Transverse colon (tissue), 3 donors: ENCODE results near the gene PLA2G4E.

Experiments used
- CTCF ChIP-seq, 5 experiments: fragments of 200-600 bp in 3 of 5; fragments of 450-650 bp in 2 of 5; sonication (generic) in 3 of 5; IDR thresholded peaks; 1 replicate in 2 of 5; 2 replicates in 3 of 5; pipeline ENCODE4 v1.5.1; 2016 to 2017; ENCODE audit warnings: antibody characterized with exemption in 5 of 5, inconsistent platforms in 3 of 5, mild to moderate bottlenecking in 2 of 5, moderate library complexity in 1 of 5
- POLR2A ChIP-seq: fragments of 450-650 bp; IDR thresholded peaks from one replicate; pipeline ENCODE4 v1.6.1; 2016; ENCODE audit warnings: antibody characterized with exemption, mild to moderate bottlenecking, moderate library complexity

DNA sequence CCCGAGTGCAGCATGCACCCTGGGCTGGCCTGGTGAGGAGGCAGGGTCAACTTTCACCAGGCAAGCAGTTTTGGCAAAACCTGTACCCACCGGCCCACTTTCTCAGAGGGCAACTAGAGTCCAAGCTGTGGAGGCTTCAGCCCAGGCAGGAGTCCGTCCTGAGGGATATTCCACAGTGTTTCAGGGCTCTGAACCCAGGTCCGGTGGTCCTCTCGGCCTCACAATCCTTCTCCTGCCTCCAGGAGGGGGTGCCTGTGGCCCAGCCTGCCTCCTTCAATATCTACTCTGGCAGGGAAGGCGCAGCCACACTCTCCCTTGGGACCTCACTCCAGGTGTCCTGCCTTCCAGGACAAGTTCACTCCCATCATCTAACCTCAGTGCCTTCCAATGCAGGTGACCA, 3.9 kb downstream of the PLA2G4E start:
- TF ChIP-seq CTCF (IDR thresholded peaks at IDR 0.05) (no peak), POLR2A (no peak)
